OCI-LY3 (cell line): Measurements from ENCODE around the gene ANKRD2.

Experiments used
- EZH2phosphoT487 ChIP-seq: fragments of 200-600 bp; shearing (Covaris generic); IDR thresholded peaks from 2 replicates; pipeline ENCODE4 v1.6.1; 2018; ENCODE audit warnings: antibody characterized with exemption, mixed run types, low read depth
- TF ChIP-seq, protein P1 (sequence below): fragments of 200-600, 300-600 bp; sonication (generic); IDR thresholded peaks from 2 replicates; pipeline ENCODE4 v1.5.1; 2014; ENCODE audit warnings: antibody characterized with exemption, low read length, low read depth

DNA sequence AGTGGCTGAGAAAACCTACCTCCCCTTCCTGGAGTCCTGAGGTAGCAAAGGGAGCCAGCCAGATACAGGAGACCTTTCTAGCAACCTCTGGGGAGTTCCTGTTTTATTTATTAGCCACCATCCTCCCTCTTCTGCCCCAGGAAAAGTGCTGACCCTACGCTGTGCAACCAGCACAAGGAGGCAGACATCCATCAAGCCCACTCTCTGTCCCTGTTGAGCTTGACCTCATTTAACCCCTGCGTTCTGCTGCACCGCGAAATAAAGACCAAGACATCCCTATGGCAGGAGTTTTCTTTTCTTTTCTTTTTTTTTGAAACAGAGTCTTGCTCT lies 25.3 kb upstream of the ANKRD2 start:
- TF ChIP-seq, protein P1, sequence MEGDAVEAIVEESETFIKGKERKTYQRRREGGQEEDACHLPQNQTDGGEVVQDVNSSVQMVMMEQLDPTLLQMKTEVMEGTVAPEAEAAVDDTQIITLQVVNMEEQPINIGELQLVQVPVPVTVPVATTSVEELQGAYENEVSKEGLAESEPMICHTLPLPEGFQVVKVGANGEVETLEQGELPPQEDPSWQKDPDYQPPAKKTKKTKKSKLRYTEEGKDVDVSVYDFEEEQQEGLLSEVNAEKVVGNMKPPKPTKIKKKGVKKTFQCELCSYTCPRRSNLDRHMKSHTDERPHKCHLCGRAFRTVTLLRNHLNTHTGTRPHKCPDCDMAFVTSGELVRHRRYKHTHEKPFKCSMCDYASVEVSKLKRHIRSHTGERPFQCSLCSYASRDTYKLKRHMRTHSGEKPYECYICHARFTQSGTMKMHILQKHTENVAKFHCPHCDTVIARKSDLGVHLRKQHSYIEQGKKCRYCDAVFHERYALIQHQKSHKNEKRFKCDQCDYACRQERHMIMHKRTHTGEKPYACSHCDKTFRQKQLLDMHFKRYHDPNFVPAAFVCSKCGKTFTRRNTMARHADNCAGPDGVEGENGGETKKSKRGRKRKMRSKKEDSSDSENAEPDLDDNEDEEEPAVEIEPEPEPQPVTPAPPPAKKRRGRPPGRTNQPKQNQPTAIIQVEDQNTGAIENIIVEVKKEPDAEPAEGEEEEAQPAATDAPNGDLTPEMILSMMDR, result no peak
- TF ChIP-seq EZH2phosphoT487, result no peak
